HCT116 (cell line): ENCODE data around the gene TRPM4. TPM values are rescaled to one million over a fixed set of nuclear protein-coding genes. Genes with fewer than 3 reads are reported as not detected.

Source experiments
- ATAC-seq: fragments of 200-7000 bp; cut with Tn5 transposase; 2 replicates; pipeline ENCODE4 v1.9.1; 2020; ENCODE audit warnings: mild to moderate bottlenecking, moderate library complexity
- BruUV-seq: library from RNA; stranded (reverse); fragments of 400-500 nt; replicated peaks from 2 replicates; lab custom pipeline; 2021; lab: Mats Ljungman, UMichigan
- CTCF ChIA-PET: fragments of 300-600 bp; sonication (Branson Sonifier 250); formaldehyde crosslinking; loops from one replicate; lab custom pipeline; 2021; ENCODE audit warnings: antibody characterized with exemption; lab: Charles Lee
- POLR2A ChIA-PET: fragments of 300-600, 350-600 bp; sonication (Branson Sonifier 250); formaldehyde crosslinking; loops from one replicate; lab custom pipeline; 2021; ENCODE audit warnings: antibody characterized with exemption; lab: Charles Lee
- RAD21 ChIA-PET, 2 experiments: fragments of 300-600 bp; sonication (Branson Sonifier 250); formaldehyde crosslinking; loops; one replicate each; lab custom pipeline; 2023; ENCODE audit warnings: low total read pairs in 2 of 2; ENCODE audit not compliant: uncharacterized antibody in 2 of 2, unreplicated experiment in 2 of 2, low non-redundant PET in 1 of 2; lab: Charles Lee
- DNase-seq: peaks from one replicate; pipeline ENCODE4 v3.0.0-alpha.2; 2010; ENCODE audit warnings: low read depth, low spot score
- H2AFZ ChIP-seq: fragments of 200-600 bp; shearing (Covaris generic), sonication (generic); 2 replicates; pipeline ENCODE4 v1.6.1; 2017; ENCODE audit warnings: low read depth, mixed run types, mixed read lengths, antibody characterized with exemption, low read length; ENCODE audit not compliant: poor library complexity, severe bottlenecking
- H3K27ac ChIP-seq: 2 replicates; pipeline ENCODE4 v1.5.1; 2012; ENCODE audit warnings: low read depth, low read length
- H3K27me3 ChIP-seq: fragments of 200-600 bp; sonication (generic); 2 replicates; pipeline ENCODE4 v1.6.1; 2016; ENCODE audit warnings: mixed run types, low read length, mixed read lengths; ENCODE audit not compliant: insufficient read depth
- H3K36me3 ChIP-seq, 2 experiments: fragments of 200-500 bp in 1 of 2; fragments of 200-600 bp in 1 of 2; sonication (Bioruptor generic) in 1 of 2; sonication (generic) in 1 of 2; 2 replicates each; pipeline versions ENCODE4 v1.5.1 to v1.6.1; 2014 to 2016; ENCODE audit warnings: low read length in 2 of 2, inconsistent platforms in 1 of 2, mixed read lengths in 1 of 2, mixed run types in 1 of 2; ENCODE audit not compliant: insufficient read depth in 2 of 2, control insufficient read depth in 1 of 2
- H3K4me1 ChIP-seq, 2 experiments: fragments of 200-600 bp in 1 of 2; sonication (generic) in 1 of 2; 2 replicates each; pipeline versions ENCODE4 v1.5.1 to v1.6.1; 2012 to 2017; ENCODE audit warnings: low read length in 2 of 2, inconsistent platforms in 1 of 2, mild to moderate bottlenecking in 1 of 2, mixed read lengths in 1 of 2, mixed run types in 1 of 2, moderate library complexity in 1 of 2; ENCODE audit not compliant: insufficient read depth in 2 of 2, control insufficient read depth in 1 of 2
- H3K4me2 ChIP-seq: fragments of 200-600 bp; sonication (generic); 2 replicates; pipeline ENCODE4 v1.6.1; 2017; ENCODE audit warnings: mixed run types, low read length, mixed read lengths
- H3K4me3 ChIP-seq, 2 experiments: fragments of 200-600 bp in 1 of 2; sonication (generic) in 1 of 2; replicated peaks in 1 of 2; 2 replicates each; pipeline ENCODE4 v1.5.1; 2011 to 2016; ENCODE audit warnings: low read length in 2 of 2, control low read depth in 1 of 2, low read depth in 1 of 2, mild to moderate bottlenecking in 1 of 2, mixed read lengths in 1 of 2, mixed run types in 1 of 2
- H3K79me2 ChIP-seq: fragments of 200-600 bp; sonication (generic); 2 replicates; pipeline ENCODE4 v1.6.1; 2017; ENCODE audit warnings: mild to moderate bottlenecking, mixed run types, low read length, moderate library complexity, mixed read lengths; ENCODE audit not compliant: insufficient read depth
- H3K9ac ChIP-seq: fragments of 200-600 bp; sonication (generic); 2 replicates; pipeline ENCODE4 v1.6.1; 2016; ENCODE audit warnings: low read length, mixed read lengths
- H3K9me2 ChIP-seq: fragments of 200-600 bp; sonication (generic), shearing (Covaris generic); 2 replicates; pipeline ENCODE4 v1.6.1; 2017; ENCODE audit warnings: mixed run types, mild to moderate bottlenecking, moderate library complexity; ENCODE audit not compliant: insufficient read depth
- H3K9me3 ChIP-seq, 2 experiments: fragments of 200-500 bp in 1 of 2; fragments of 200-600 bp in 1 of 2; sonication (Bioruptor generic) in 1 of 2; sonication (generic) in 1 of 2; 2 replicates each; pipeline ENCODE4 v1.6.1; 2014 to 2017; ENCODE audit warnings: low read length in 2 of 2, mixed read lengths in 2 of 2, inconsistent platforms in 1 of 2, low read depth in 1 of 2, mild to moderate bottlenecking in 1 of 2, mixed run types in 1 of 2, moderate library complexity in 1 of 2; ENCODE audit not compliant: control insufficient read depth in 1 of 2, insufficient read depth in 1 of 2
- H4K20me1 ChIP-seq: fragments of 200-600 bp; sonication (generic), shearing (Covaris generic); 2 replicates; pipeline ENCODE4 v1.6.1; 2017; ENCODE audit warnings: mixed run types, mild to moderate bottlenecking, moderate library complexity; ENCODE audit not compliant: insufficient read depth
- CTCF ChIP-seq, 3 experiments: fragments of 200-600 bp in 1 of 3; sonication (generic) in 1 of 3; IDR thresholded peaks in 2 of 3; conservative IDR thresholded peaks in 1 of 3; 2 replicates each; pipeline ENCODE4 v1.5.1; 2012 to 2017; ENCODE audit warnings: low read depth in 2 of 3, low read length in 2 of 3, antibody characterized with exemption in 1 of 3, borderline replicate concordance in 1 of 3, control low read depth in 1 of 3, mild to moderate bottlenecking in 1 of 3, mixed read lengths in 1 of 3, mixed run types in 1 of 3, moderate library complexity in 1 of 3; ENCODE audit not compliant: insufficient read depth in 1 of 3
- EGR1 ChIP-seq: IDR thresholded peaks from 2 replicates; pipeline ENCODE4 v1.6.1; 2012; ENCODE audit warnings: low read depth
- EZH2 ChIP-seq: fragments of 200-600 bp; sonication (generic); IDR thresholded peaks from 2 replicates; pipeline ENCODE4 v1.6.1; 2017; ENCODE audit warnings: antibody characterized with exemption, mixed run types
- FOSL1 ChIP-seq: IDR thresholded peaks from 2 replicates; pipeline ENCODE4 v1.6.1; 2012; ENCODE audit warnings: low read depth
- MAX ChIP-seq: IDR thresholded peaks from 2 replicates; pipeline ENCODE4 v1.6.1; 2012
- POLR2A ChIP-seq: IDR thresholded peaks from 2 replicates; pipeline ENCODE4 v1.7.0; 2011; ENCODE audit warnings: borderline replicate concordance; ENCODE audit not compliant: insufficient read depth, insufficient read length; ENCODE audit errors: extremely low read depth
- RAD21 ChIP-seq: IDR thresholded peaks from 2 replicates; pipeline ENCODE4 v1.6.1; 2012; ENCODE audit warnings: low read depth, mild to moderate bottlenecking
- SIN3A ChIP-seq: IDR thresholded peaks from 2 replicates; pipeline ENCODE4 v1.6.1; 2012; ENCODE audit warnings: low read depth
- SP1 ChIP-seq: IDR thresholded peaks from 2 replicates; pipeline ENCODE4 v1.6.1; 2012; ENCODE audit warnings: low read depth
- TCF7L2 ChIP-seq: IDR thresholded peaks from 2 replicates; pipeline ENCODE4 v1.7.0; 2011; ENCODE audit warnings: borderline replicate concordance, inconsistent platforms; ENCODE audit not compliant: insufficient read depth, insufficient read length; ENCODE audit errors: extremely low read depth
- YY1 ChIP-seq: IDR thresholded peaks from 2 replicates; pipeline ENCODE4 v1.6.1; 2011; ENCODE audit warnings: low read length, low read depth, moderate library complexity, mild to moderate bottlenecking; ENCODE audit not compliant: insufficient replicate concordance; ENCODE audit errors: extremely low read depth
- ZFX ChIP-seq: fragments of 450-650 bp; IDR thresholded peaks from 2 replicates; pipeline ENCODE4 v1.6.1; 2017
- ZNF274 ChIP-seq: fragments of 200-500 bp; sonication (Bioruptor generic); IDR thresholded peaks from 2 replicates; pipeline ENCODE4 v1.6.1; 2014; ENCODE audit warnings: mild to moderate bottlenecking, low read depth, low read length, inconsistent platforms
- intact Hi-C: fragments of 100-400 bp; cut with micrococcal nuclease; formaldehyde crosslinking; loops from 2 replicates; pipeline ENCODE4 v1.10.0; 2022
- total RNA-seq: library from RNA; stranded (reverse); gene quantifications from one replicate; pipeline ENCODE4 v1.2.1, GENCODE V29; 2021; ENCODE audit not compliant: unreplicated experiment
- TF ChIP-seq, protein P1 (sequence below): IDR thresholded peaks from 2 replicates; pipeline ENCODE4 v1.6.1; 2012

The TRPM4 gene
- total RNA-seq, 1 experiment from 2014 or later = 44.2 TPM

- H3K4me2 ChIP-seq = no peak overlapping the region
- intact Hi-C loops = no loop called here
- ATAC-seq (no peak), DNase-seq (no peak)
- POLR2A ChIA-PET = no interaction called here
- no peaks in the 10 kb centered on the region for H3K79me2 ChIP-seq
- H2AFZ ChIP-seq = no peak overlapping the region
- H4K20me1 ChIP-seq = no peaks in the 10 kb centered on the region
- no peak for TF ChIP-seq FOSL1
- no peak for TF ChIP-seq CTCF (IDR thresholded peaks at IDR 0.05 in 2 of 3, conservative IDR thresholded peaks at IDR 0.05 in 1 of 3; ENCODE audit: borderline replicate concordance in 1 of 3, insufficient read depth in 1 of 3, low read depth in 2 of 3, low read length in 2 of 3)
- TF ChIP-seq EZH2 = no peak
- TF ChIP-seq SP1 = no peak
- no peak for TF ChIP-seq ZNF274
- TF ChIP-seq RAD21 = no peak
- TF ChIP-seq MAX = no peak
- TF ChIP-seq, protein P1, sequence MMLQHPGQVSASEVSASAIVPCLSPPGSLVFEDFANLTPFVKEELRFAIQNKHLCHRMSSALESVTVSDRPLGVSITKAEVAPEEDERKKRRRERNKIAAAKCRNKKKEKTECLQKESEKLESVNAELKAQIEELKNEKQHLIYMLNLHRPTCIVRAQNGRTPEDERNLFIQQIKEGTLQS = no peak
- no peak for TF ChIP-seq TCF7L2
- TF ChIP-seq POLR2A = no peak
- TF ChIP-seq SIN3A = no peak
- no peak for TF ChIP-seq EGR1
- no peak for TF ChIP-seq ZFX
- no peak for TF ChIP-seq YY1
- TF ChIP-seq, all 23 proteins: peak for 0
- no peak overlapping the region for H3K4me3 ChIP-seq
- H3K4me1 ChIP-seq = peaks cover 0 to 3% of the 10 kb centered on the region in 2 experiments; a peak in 1 of 4 replicates
- RAD21 ChIA-PET = no interaction called here
- CTCF ChIA-PET = no interaction called here
- no peaks in the 10 kb centered on the region for H3K27me3 ChIP-seq
- peaks cover 12 to 20% of the 10 kb centered on the region in 2 experiments; a peak in 3 of 4 replicates for H3K36me3 ChIP-seq
- H3K9me2 ChIP-seq = no peaks in the 10 kb centered on the region
- H3K27ac ChIP-seq = no peak overlapping the region
- no peaks in the 10 kb centered on the region for H3K9me3 ChIP-seq
- no TSS peak for BruUV-seq
- H3K9ac ChIP-seq = no peak overlapping the region
These were observed 43.5 kb downstream of the TRPM4 start for GRCh38 chr19:49201042-49201441.
